SK-N-SH treated with all-trans-retinoic acid at 6 μM for 48 hours (cell line): ENCODE results near the gene KCNIP1.

Experiments
- ATAC-seq: fragments of 200-7000 bp; cut with Tn5 transposase; 3 replicates; pipeline ENCODE4 v1.9.1; 2020; ENCODE audit warnings: mild to moderate bottlenecking, moderate library complexity
- BACH2 ChIP-seq: fragments of 250-450 bp; sonication (Bioruptor Pico); IDR thresholded peaks from 2 replicates; pipeline ENCODE4 v1.9.0; 2021; ENCODE audit warnings: mild to moderate bottlenecking, borderline replicate concordance
- CSDC2 ChIP-seq: fragments of 250-450 bp; sonication (Bioruptor Pico); IDR thresholded peaks from 2 replicates; pipeline ENCODE4 v1.5.0; 2020; ENCODE audit warnings: mild to moderate bottlenecking, moderate library complexity
- CSRNP3 ChIP-seq: fragments of 250-450 bp; sonication (Bioruptor Pico); IDR thresholded peaks from 2 replicates; pipeline ENCODE4 v1.5.1; 2021; ENCODE audit warnings: mild to moderate bottlenecking, moderate library complexity
- ESRRG ChIP-seq: fragments of 250-450 bp; sonication (Bioruptor Pico); IDR thresholded peaks from 2 replicates; pipeline ENCODE4 v1.6.1; 2021; ENCODE audit warnings: mild to moderate bottlenecking
- GLIS3 ChIP-seq: fragments of 250-450 bp; sonication (Bioruptor Pico); IDR thresholded peaks from 2 replicates; pipeline ENCODE4 v1.5.0; 2020; ENCODE audit warnings: mild to moderate bottlenecking, moderate library complexity
- ISL1 ChIP-seq: fragments of 250-450 bp; sonication (Bioruptor Pico); IDR thresholded peaks from 2 replicates; pipeline ENCODE4 v2.1.2; 2022; ENCODE audit warnings: mild to moderate bottlenecking, moderate library complexity
- PPARA ChIP-seq: fragments of 250-450 bp; sonication (Bioruptor Pico); IDR thresholded peaks from 2 replicates; pipeline ENCODE4 v1.5.0; 2020; ENCODE audit warnings: mild to moderate bottlenecking, borderline replicate concordance
- RARB ChIP-seq: fragments of 250-450 bp; sonication (Bioruptor Pico); IDR thresholded peaks from 2 replicates; pipeline ENCODE4 v1.8.0; 2021; ENCODE audit warnings: mild to moderate bottlenecking, moderate library complexity
- SNAI2 ChIP-seq: fragments of 250-450 bp; sonication (Bioruptor Pico); IDR thresholded peaks from 2 replicates; pipeline ENCODE4 v1.5.0; 2020; ENCODE audit warnings: mild to moderate bottlenecking, moderate library complexity
- TCF4 ChIP-seq: fragments of 250-450 bp; sonication (Bioruptor Pico); IDR thresholded peaks from 2 replicates; pipeline ENCODE4 v1.8.0; 2021; ENCODE audit warnings: mild to moderate bottlenecking, moderate library complexity, borderline replicate concordance
- ZC3H10 ChIP-seq: fragments of 250-450 bp; sonication (Bioruptor Pico); IDR thresholded peaks from 2 replicates; pipeline ENCODE4 v1.5.1; 2021; ENCODE audit warnings: mild to moderate bottlenecking, moderate library complexity
- ZFP3 ChIP-seq: fragments of 250-450 bp; sonication (Bioruptor Pico); IDR thresholded peaks from 2 replicates; pipeline ENCODE4 v1.5.0; 2020; ENCODE audit warnings: mild to moderate bottlenecking, moderate library complexity
- ZFP30 ChIP-seq: fragments of 450-650 bp; formaldehyde crosslinking; IDR thresholded peaks from 2 replicates; pipeline ENCODE4 v1.5.0; 2022; ENCODE audit warnings: mild to moderate bottlenecking, moderate library complexity
- ZNF565 ChIP-seq: fragments of 450-650 bp; formaldehyde crosslinking; conservative IDR thresholded peaks from 2 replicates; pipeline ENCODE4 v1.5.0; 2020; ENCODE audit warnings: low read depth, mild to moderate bottlenecking, moderate library complexity
- ZNF70 ChIP-seq: fragments of 450-650 bp; formaldehyde crosslinking; IDR thresholded peaks from 2 replicates; pipeline ENCODE4 v1.5.0; 2020; ENCODE audit warnings: mild to moderate bottlenecking, moderate library complexity
- TF ChIP-seq, protein P1 (sequence below): fragments of 250-450 bp; sonication (Bioruptor Pico); IDR thresholded peaks from 2 replicates; pipeline ENCODE4 v1.5.1; 2020; ENCODE audit warnings: low read depth, mild to moderate bottlenecking, moderate library complexity
- TF ChIP-seq, protein P2 (sequence below): fragments of 250-450 bp; sonication (Bioruptor Pico); IDR thresholded peaks from 2 replicates; pipeline ENCODE4 v1.8.0; 2021; ENCODE audit warnings: low read depth, mild to moderate bottlenecking, moderate library complexity, borderline replicate concordance

Gene KCNIP1

GRCh38 chr5:170678811-170679210, 175.0 kb downstream of the KCNIP1 start:
- no peak for ATAC-seq
- no peak for TF ChIP-seq GLIS3 (CRISPR knock-in tag)
- TF ChIP-seq, protein P1, sequence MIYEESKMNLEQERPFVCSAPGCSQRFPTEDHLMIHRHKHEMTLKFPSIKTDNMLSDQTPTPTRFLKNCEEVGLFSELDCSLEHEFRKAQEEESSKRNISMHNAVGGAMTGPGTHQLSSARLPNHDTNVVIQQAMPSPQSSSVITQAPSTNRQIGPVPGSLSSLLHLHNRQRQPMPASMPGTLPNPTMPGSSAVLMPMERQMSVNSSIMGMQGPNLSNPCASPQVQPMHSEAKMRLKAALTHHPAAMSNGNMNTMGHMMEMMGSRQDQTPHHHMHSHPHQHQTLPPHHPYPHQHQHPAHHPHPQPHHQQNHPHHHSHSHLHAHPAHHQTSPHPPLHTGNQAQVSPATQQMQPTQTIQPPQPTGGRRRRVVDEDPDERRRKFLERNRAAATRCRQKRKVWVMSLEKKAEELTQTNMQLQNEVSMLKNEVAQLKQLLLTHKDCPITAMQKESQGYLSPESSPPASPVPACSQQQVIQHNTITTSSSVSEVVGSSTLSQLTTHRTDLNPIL: no peak
- TF ChIP-seq PPARA (CRISPR knock-in tag): no peak

- peak; percentile 95 for ATAC-seq
Measured at GRCh38 chr5:170681013-170681433, 177.2 kb downstream of the KCNIP1 start.

GRCh38 chr5:170691657-170692056, 187.8 kb downstream of the KCNIP1 start:
- no peak for ATAC-seq
- TF ChIP-seq ZFP3 (CRISPR knock-in tag) (no peak), ESRRG (CRISPR knock-in tag) (no peak), GLIS3 (CRISPR knock-in tag) (no peak), CSRNP3 (no peak), SNAI2 (CRISPR knock-in tag) (no peak), ZFP30 (no peak), TCF4 (CRISPR knock-in tag) (no peak), CSDC2 (no peak), ZNF70 (CRISPR knock-in tag) (no peak), RARB (CRISPR knock-in tag) (no peak), ISL1 (CRISPR knock-in tag) (no peak), ZNF565 (CRISPR knock-in tag) (no peak)
- TF ChIP-seq, protein P2, sequence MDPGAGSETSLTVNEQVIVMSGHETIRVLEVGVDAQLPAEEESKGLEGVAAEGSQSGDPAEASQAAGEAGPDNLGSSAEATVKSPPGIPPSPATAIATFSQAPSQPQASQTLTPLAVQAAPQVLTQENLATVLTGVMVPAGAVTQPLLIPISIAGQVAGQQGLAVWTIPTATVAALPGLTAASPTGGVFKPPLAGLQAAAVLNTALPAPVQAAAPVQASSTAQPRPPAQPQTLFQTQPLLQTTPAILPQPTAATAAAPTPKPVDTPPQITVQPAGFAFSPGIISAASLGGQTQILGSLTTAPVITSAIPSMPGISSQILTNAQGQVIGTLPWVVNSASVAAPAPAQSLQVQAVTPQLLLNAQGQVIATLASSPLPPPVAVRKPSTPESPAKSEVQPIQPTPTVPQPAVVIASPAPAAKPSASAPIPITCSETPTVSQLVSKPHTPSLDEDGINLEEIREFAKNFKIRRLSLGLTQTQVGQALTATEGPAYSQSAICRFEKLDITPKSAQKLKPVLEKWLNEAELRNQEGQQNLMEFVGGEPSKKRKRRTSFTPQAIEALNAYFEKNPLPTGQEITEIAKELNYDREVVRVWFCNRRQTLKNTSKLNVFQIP: no peak

More at GRCh38 chr5:170681013-170681433, 177.2 kb downstream of the KCNIP1 start:
- TF ChIP-seq ZC3H10 (no peak), ZNF565 (CRISPR knock-in tag) (no peak), ZFP30 (no peak), TCF4 (CRISPR knock-in tag) (no peak), CSDC2 (peak; percentile 74; the same call in 1 of the 2 replicates), CSRNP3 (no peak), ZNF70 (CRISPR knock-in tag) (no peak)

DNA sequence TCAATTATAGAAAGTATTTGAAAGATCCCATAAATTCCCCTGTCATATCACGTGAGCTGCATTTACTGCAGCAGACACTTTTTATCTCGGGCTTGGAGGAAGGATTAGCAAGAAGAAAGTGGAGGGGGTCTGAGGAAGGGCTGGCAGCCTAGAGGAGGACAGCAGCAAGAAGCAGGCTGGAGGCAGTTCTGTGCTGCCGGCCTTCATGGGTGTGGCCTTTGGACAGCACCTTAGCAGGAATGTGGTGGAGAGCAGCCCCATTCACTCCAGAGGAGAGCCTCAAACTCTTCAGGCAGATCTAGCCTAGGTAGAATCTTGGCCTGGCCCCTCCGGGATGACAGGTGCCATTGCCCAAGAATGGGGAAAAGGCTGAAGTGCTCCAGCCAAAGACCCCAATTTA, 189.9 kb downstream of the KCNIP1 start:
- TF ChIP-seq BACH2 (no peak), ZFP3 (CRISPR knock-in tag) (no peak), RARB (CRISPR knock-in tag) (no peak), GLIS3 (CRISPR knock-in tag) (no peak), ESRRG (CRISPR knock-in tag) (no peak), ZC3H10 (no peak), ZNF565 (CRISPR knock-in tag) (no peak), SNAI2 (CRISPR knock-in tag) (no peak), PPARA (CRISPR knock-in tag) (no peak)
- TF ChIP-seq, protein P1: no peak
- no peak for ATAC-seq

GRCh38 chr5:170694911-170695310, 191.1 kb downstream of the KCNIP1 start:
- no peak for ATAC-seq
- TF ChIP-seq, protein P1: no peak
